HFF-Myc (cell line): ENCODE results near the gene RAD51B.

Experiments used
- DNase-seq: peaks from one replicate; pipeline ENCODE4 v3.0.0-alpha.2; 2011; ENCODE audit warnings: low read depth; ENCODE audit errors: extremely low read depth
- H3K4me3 ChIP-seq: replicated peaks from 2 replicates; pipeline ENCODE4 v1.5.1; 2011; ENCODE audit warnings: low read depth, mild to moderate bottlenecking, control low read depth, low read length
- TF ChIP-seq, protein P1 (sequence below): IDR thresholded peaks from 2 replicates; pipeline ENCODE4 v1.5.1; 2012; ENCODE audit warnings: mild to moderate bottlenecking, low read depth, low read length, control low read depth; ENCODE audit errors: missing control alignments

Gene RAD51B

DNA sequence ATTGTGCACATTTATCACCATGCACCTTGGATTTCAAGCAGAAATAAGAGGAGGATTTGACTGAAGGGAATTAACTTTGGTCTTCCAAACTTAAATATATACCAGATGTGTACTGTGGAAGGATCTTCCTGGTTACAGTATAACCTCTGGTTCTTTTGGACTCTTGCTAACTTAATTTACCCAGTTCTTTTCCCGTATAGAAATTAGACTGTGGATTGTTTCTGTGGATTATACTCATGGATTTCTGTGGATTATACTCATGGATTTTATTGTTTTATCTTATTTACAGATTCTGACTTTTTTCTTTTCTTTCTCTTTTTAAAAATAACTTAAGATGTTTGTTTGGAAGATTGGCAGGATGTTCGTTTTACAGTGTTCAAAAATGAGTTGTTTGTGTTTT, 215.3 kb downstream of the RAD51B start:
- no peak for DNase-seq
- TF ChIP-seq, protein P1, sequence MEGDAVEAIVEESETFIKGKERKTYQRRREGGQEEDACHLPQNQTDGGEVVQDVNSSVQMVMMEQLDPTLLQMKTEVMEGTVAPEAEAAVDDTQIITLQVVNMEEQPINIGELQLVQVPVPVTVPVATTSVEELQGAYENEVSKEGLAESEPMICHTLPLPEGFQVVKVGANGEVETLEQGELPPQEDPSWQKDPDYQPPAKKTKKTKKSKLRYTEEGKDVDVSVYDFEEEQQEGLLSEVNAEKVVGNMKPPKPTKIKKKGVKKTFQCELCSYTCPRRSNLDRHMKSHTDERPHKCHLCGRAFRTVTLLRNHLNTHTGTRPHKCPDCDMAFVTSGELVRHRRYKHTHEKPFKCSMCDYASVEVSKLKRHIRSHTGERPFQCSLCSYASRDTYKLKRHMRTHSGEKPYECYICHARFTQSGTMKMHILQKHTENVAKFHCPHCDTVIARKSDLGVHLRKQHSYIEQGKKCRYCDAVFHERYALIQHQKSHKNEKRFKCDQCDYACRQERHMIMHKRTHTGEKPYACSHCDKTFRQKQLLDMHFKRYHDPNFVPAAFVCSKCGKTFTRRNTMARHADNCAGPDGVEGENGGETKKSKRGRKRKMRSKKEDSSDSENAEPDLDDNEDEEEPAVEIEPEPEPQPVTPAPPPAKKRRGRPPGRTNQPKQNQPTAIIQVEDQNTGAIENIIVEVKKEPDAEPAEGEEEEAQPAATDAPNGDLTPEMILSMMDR: no peak
- no peak overlapping the region for H3K4me3 ChIP-seq

DNA sequence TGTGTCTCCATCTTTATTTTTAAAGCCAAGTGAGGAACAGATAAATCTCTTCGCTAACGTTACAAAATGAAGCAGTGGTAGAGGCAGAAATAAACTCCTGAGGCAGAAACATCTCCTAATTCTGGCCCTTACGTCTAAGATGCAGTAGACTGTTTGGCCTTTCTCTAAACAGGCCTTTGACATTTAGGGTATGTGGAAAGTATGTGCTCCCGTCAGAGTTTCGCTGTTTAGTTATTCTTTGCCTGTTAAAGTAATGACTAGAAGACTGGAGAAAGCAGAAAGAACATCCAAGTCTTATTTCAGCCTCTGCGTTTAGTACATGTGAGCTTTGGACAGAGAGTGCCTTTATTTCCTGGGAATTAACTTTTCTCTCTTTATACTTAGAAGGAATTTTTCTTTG, 216.6 kb downstream of the RAD51B start:
- H3K4me3 ChIP-seq: no peak overlapping the region
- TF ChIP-seq, protein P1: no peak
- DNase-seq: no peak

DNA sequence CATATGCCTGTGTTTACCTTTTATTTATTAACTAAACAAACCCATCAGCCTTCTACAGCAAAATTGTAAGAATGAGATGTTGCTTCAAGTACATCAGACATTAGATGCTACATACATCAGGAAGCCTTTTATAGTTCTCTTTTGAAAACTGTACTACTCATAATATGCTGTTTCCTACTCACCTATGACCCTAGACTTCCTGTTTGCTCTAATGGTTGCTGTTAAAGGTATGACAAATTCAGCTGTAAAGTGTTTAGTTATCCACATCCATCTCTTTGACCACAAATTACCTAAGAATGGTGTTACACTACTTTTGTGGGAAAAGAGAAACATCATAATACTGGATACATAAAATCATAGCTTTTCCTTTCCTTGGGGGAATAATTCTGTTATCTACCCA, 220.0 kb downstream of the RAD51B start:
- no peak overlapping the region for H3K4me3 ChIP-seq
- no peak for DNase-seq

DNA sequence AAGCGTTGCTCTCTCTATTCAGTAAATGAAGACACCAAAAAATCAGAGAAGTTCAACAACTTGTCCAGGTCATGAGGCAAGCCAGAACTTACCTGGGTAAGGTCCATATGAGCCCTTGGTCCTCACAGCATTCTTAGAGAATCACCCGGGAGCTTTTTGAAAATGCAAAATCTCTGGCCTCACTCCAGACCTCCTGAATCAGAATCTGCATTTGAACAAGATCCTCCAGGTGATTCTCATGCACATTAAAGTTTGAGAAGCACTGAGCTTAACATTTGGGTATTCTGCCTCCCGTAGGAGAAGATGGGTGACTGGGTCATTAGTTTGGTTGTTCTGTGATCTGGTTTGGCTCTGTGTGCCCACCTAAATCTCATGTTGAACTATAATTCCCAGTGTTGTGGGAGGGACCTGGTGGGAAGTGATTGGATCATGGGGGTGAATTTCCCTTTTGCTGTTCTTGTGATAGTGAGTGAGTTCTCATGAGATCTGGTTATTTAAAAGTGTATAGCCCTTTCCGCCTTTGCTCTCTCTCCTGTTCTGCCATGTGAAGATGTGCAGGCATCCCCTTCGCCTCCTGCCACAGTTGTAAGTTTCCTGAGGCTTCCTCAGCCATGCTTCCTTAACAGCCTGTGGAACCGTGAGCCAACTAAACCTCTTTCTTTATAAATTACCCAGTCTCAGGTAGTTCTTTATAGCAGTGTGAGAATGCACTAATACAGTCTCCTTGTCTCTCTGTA, 221.2 kb downstream of the RAD51B start:
- no peak for DNase-seq
- TF ChIP-seq, protein P1: no peak
- no peak overlapping the region for H3K4me3 ChIP-seq

More for the DNA sequence above, 220.0 kb downstream of the RAD51B start:
- TF ChIP-seq, protein P1: no peak

DNA sequence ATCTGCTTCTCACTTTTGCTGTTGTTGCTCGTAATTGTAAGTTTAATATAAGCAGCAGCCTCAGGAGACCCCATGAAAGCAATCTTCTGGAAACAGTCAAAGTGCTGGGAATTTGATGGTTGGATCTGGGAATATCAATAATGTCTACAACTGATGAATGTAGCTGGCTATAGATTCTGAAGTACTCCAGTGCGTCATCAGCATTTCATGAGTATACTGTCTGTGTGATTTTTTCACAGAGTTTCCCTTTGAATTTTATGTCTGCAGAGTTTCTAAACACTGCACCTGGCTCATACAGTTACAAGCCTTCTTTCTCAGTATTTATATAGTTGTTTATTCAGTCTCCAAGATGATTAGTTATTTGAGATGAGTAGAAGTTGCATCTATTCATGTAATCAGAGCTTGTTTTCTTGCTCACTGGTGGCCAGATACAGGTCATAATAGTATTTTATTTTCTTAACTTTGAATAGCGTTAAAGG, 222.3 kb downstream of the RAD51B start:
- no peak for DNase-seq
- TF ChIP-seq, protein P1: no peak
- H3K4me3 ChIP-seq: no peak overlapping the region

DNA sequence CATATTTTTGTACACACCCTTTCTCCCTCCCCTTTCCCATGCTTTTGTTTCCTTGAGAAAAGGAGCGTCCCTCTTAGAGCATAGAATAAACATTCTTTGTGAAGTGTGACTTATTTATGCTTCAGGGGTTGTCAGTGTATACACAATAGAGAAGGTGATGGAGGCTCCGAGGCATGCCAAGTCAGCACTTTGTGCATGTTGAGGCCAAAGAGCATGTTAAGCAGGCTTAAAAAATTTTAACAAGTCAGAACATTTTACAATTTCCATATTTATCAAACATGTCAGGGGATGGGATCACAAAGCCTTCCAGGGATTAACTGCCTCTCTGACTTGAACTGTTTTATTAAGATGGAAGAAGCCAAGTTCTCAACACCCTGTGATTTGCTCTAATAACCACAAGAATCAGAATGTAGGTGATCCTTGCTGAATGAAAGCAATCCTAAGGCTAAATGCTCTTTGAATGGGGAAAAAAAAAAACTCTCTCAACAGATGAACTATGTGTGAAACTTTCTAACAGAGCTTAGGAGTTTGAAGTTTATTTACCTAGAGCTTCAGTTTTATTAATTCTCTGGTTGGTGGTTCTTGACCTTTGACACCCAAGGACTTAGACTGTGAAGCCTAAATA, 223.1 kb downstream of the RAD51B start:
- H3K4me3 ChIP-seq: no peak overlapping the region
- TF ChIP-seq, protein P1: no peak
- DNase-seq: no peak
